GOT3 (cell line): ENCODE measurements around the gene ZNF385B.

ENCODE experiments used
- DNase-seq: peaks from one replicate; lab custom pipeline; 2025; ENCODE audit warnings: mixed read lengths; lab: John Stamatoyannopoulos, UW

ZNF385B gene

GRCh38 chr2:179441551-179441950 is 419.9 kb downstream of the ZNF385B start:
- no peak for DNase-seq

GRCh38 chr2:179440642-179441251 is 420.7 kb downstream of the ZNF385B start:
- no peak for DNase-seq

- DNase-seq: no peak
These were observed 422.8 kb downstream of the ZNF385B start for GRCh38 chr2:179438654-179439053.

DNA sequence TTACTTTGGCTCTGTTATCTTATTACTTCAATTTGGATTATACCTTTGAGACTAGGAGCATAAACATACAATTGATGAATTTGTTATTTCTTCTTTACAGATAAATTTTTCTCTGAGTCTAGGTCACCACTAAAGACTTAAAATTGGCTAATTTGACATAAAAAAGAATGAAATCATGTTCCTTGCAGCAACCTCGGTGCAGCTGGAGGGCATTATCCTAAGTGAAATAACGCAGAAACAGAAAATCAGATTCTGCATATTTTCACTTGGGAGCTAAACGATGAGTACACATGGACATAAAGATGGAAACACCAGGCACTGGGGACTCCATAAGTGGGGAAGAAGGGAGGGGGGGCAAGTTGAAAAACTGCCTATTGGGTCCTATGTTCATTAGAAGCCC is 424.0 kb downstream of the ZNF385B start:
- no peak for DNase-seq

DNA sequence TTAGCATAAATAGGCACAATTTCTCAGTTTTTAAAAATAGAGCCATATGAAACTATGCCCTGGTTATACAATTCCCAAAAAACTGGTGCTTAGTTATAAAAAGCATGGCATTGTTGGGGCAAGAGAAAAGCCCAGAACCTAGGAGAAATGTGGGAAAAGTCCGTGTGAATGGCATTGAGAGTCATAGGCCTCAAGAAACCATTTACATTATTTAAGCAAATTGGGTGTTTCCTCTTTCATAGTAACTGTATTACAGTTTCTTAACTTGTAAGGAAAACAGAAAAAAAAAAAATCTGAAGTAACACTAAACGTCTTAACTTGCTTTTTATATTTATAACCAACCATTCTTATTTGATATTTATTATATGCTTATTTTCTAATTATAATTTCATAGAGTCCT is 425.8 kb downstream of the ZNF385B start:
- DNase-seq: no peak

DNA sequence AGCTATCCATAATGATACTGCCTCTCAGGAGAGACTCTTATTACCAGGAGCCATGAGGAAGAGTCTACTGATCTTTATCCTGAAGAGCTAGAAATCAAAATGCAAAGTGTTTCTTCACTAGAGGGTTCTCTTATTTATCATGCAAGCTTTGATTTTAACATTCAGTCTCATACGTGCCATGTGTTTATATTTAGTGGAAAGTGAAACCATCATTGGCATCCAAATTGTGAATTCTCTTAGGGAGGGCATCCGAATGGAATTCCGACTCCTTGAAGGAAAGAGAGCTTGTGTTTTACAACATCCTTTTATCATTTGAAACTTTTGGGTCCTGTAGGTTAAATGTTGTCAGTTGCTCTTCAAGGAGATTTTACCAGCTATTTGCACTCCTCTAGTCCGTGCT is 426.4 kb downstream of the ZNF385B start:
- no peak for DNase-seq

- no peak for DNase-seq
These were observed 427.1 kb downstream of the ZNF385B start for GRCh38 chr2:179434357-179434756.

GRCh38 chr2:179432751-179433150 is 428.7 kb downstream of the ZNF385B start:
- DNase-seq: no peak

GRCh38 chr2:179429597-179429996 is 431.8 kb downstream of the ZNF385B start:
- DNase-seq: no peak

- no peak for DNase-seq
These were observed 432.3 kb downstream of the ZNF385B start for GRCh38 chr2:179429060-179429471.

DNA sequence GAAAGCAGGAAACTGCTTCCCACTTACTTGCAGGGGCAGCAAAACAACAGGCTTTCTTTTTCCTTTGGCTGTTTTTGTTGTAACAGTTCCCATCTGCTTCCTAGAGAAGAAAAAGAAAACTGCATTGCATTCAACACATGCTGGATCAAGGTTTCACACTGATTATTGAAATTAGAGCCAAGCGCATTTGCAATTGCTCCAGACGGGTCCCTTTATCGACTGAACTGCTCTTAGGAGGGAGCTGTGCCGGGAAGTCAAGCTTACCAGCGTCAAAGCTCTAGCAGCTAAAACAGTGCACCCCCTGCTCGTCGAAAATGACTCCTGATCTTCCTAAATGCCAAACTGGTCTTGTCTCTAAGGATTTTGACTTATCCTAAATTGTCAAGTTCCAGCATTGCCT is 432.8 kb downstream of the ZNF385B start:
- no peak for DNase-seq

- DNase-seq: no peak
These were observed 434.3 kb downstream of the ZNF385B start for GRCh38 chr2:179427065-179427464.

DNA sequence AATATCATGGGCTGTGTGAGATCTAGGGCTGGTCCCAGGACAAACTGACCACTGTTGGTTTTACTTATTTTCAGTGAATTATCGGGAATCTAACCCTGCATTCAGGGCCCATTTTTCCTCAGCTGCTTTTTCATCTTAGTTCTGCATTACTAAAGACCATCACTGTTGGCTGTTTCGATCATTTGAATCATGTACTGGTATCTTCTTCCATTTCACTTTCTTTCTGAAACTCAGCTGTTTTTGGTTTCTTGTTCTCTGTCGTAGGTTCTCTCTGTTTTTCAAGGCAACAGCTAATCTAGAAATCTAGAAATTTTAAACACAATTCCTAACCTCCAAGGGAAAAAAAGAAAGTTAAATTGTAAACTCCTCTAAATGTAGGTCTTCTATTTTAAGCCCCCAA is 436.8 kb downstream of the ZNF385B start:
- DNase-seq: no peak

DNA sequence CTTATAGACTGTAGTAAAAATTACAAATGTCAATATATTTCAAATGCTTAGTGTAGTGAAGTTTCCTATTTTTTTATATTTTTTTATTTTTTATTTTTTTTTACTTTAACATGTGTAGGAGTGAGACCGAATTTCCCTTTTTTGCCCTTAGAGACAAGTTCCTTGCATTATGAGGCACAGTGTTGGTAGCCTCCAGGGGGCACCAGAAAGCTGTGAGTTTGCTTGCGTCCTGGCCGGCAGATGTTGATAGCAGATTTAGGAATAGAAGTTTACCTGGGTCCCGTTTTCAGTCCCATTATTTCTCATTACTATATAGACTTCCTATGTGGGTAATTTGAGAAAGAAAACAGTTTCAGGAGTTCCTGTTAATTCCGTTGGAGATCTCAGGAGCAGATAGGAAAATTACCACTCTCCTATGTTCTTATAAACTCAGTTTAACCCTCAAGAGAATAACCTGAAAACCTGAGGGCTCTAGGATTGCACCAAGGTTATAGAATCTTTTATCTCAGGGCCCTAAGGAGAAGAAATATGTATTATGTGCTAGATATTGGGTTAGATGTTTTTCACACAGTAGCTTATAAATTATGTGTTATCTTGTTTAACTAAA is 439.3 kb downstream of the ZNF385B start:
- DNase-seq: no peak

GRCh38 chr2:179417436-179417949 is 443.9 kb downstream of the ZNF385B start:
- DNase-seq: no peak

- no peak for DNase-seq
These were observed 449.3 kb downstream of the ZNF385B start for GRCh38 chr2:179412112-179412511.

DNA sequence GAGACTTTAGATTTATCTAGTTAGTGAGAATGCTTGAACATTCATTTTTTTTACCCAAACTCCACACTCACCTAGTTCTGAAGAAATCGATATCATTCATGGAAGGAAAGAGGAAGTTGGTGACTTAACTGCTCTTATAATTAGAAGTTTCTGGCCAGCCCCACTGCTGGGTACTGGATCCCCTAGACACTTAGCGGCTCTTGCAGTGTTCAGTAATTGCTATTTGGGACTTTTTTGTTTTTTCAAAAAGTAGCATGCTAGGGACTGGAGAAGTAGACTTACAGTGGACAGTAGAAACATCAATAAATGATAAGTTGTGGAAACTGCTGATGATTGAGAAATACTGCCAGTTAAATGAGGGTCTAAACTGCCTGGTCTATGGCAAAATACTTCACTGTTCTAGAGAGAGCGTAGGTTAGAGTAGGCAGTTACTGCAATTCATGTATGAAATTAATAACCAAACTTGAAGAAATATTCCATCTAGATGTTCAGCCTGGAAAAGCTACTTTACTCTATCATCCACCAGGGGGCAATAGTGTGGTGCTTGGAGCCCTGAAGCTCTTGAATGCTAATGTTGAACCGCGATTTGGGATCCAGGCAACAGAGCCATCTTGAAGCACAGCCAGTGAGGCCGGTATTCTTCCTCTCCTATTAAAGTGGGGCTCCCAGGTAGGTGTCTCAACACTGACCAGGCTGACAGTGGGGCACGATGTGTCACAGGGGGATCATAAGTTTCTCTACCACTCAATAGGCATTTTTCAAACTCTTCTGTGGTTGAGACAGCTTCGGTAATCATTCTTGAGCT is 450.7 kb downstream of the ZNF385B start:
- DNase-seq: no peak

DNA sequence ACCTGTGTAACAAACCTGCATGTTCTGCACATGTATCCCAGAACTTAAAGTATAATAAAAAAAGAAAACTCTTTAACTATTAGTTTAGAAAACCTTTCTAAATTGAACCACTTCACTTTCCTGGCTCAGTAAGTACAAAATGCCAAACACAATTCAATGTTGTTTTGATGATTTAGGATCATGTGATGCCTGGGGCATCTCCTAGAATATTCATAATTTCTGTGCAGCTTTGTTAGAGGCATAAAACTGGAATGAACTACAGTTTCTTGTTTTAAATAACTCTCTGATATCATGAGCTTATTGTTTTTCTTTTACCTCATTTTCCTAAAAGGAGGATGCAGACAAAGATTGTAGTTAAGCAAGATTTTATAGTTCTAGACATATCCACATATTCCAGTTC is 457.8 kb downstream of the ZNF385B start:
- no peak for DNase-seq

DNA sequence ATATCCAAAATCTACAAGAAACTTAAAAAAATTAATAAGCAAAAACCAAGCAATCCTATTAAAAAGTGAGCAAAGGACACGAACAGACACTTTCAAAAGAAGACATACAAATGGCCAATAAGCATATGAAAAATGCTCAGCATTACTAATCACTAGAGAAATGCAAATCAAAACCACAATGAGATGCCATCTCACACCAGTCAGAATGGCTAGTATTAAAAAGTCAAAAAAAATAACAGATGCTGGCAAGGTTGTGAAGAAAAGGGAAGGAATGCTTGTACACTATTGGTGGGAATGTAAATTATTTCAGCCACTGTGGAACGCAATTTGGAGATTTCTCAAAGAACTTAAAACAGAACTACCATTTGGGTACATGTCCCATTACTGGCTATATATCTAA is 467.9 kb downstream of the ZNF385B start:
- DNase-seq: no peak
